ENCODE measurements around the gene SPRYD4.
"Not testable (repeated sequence)": the region's sequence is repeated elsewhere in the genome, so short reads cannot be mapped to it uniquely, and the experiment has no call there.

GRCh38 chr12:56499879-56500278, 31.5 kb downstream of the SPRYD4 start:
- TF ChIP-seq POLR2AphosphoS5 (IDR thresholded peaks at IDR 0.05; ENCODE audit: borderline replicate concordance, low read depth, low read length); EZH2 (IDR thresholded peaks at IDR 0.05): not testable (repeated sequence)

Data from SK-N-MC (cell line).